ENCODE data around the gene LRIG1.

- TF ChIP-seq, protein P1, sequence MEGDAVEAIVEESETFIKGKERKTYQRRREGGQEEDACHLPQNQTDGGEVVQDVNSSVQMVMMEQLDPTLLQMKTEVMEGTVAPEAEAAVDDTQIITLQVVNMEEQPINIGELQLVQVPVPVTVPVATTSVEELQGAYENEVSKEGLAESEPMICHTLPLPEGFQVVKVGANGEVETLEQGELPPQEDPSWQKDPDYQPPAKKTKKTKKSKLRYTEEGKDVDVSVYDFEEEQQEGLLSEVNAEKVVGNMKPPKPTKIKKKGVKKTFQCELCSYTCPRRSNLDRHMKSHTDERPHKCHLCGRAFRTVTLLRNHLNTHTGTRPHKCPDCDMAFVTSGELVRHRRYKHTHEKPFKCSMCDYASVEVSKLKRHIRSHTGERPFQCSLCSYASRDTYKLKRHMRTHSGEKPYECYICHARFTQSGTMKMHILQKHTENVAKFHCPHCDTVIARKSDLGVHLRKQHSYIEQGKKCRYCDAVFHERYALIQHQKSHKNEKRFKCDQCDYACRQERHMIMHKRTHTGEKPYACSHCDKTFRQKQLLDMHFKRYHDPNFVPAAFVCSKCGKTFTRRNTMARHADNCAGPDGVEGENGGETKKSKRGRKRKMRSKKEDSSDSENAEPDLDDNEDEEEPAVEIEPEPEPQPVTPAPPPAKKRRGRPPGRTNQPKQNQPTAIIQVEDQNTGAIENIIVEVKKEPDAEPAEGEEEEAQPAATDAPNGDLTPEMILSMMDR (conservative IDR thresholded peaks at IDR 0.05; ENCODE audit: low read depth, low read length), result no peak
- TF ChIP-seq EZH2 (IDR thresholded peaks at IDR 0.05; ENCODE audit: low read length, unreplicated experiment) (no peak), EZH2phosphoT487 (IDR thresholded peaks at IDR 0.05; ENCODE audit: borderline replicate concordance, low read length) (no peak)
These were observed 8.8 kb downstream of the LRIG1 start for GRCh38 chr3:66492071-66492470.

All from PC-3 (cell line).